Measurements from ENCODE around the gene VSTM2L.

DNA sequence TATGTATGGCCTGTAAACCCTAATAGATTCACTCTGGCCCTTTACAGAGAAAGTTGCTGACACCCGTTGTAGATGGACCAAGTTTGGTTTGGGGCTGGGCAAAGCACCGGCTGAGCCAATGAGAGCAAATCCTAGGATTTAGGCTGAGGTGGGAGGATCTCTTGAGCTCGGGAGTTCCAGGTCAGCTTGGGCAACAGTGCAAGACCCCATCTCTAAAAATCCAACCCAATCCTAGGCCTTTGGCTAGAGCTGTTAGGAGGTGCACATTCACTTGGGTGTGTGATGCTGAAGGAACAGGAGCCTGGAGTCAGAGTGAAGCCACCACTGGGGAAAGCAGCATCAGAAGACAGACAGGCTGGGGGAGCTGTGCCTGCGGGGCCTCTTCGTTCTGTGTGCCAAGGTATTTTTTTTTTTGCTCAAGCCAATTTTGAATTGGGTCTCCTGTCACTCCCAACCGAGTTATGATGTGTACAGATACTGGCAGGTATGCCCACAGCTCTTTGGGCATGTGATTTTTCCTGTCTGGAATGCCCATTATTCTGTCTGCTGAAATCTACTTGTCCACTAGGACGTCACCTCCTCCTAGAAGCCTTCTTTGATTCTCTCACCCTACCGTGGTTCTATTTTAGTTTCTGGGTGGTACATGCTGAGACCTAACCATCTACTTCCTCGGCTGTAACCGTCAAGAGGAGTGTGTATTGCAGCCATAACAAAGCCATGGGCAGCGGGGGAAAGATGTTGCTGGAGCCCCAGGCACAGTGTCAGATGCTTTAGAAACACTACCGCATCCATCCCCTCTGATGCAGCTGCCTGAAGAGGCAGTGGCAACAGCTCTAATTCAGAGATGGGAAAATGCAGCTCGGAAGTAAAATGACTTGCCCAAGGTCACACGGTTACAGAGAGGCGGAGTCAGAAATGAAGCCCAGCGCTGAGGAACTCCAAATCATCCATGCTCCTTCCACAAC, 76.4 kb downstream of the VSTM2L start:
- TF ChIP-seq POLR2A (IDR thresholded peaks at IDR 0.05; ENCODE audit: low read depth, low read length) = no peak
- TF ChIP-seq POLR2AphosphoS5 (IDR thresholded peaks at IDR 0.05; ENCODE audit: low read depth, low read length) = no peak

Data from GM12892 (cell line).